ENCODE data around the gene NLRC5.
"Not testable (repeated sequence)": the region's sequence is repeated elsewhere in the genome, so short reads cannot be mapped to it uniquely, and the experiment has no call there.

Gene NLRC5

DNA sequence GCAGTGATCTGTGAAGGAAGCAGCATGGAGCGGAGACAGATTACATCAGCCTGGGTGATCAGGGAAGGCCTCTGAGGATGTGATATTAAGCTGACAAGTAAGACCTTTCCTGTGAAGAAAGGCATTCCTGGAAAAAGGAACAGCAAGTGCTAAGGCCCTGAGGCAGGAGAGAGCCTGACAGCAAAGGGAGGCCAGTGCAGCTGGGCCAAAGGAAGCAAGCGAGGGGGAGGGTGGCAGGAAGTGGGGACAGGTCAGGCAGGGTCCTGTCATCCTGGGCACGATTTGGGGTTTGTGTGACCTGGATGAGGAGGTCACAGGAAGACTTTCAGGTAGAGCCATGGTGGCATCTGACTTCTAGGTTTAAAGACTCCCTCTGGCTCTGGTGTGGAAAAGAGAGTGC, 115.3 kb downstream of the NLRC5 start:
- H3K4me3 Mint-ChIP-seq: no peak overlapping the region
- no peaks in the 10 kb centered on the region for H3K9me3 Mint-ChIP-seq
- peaks cover 5% of the 10 kb centered on the region for H3K4me1 Mint-ChIP-seq
- H3K27ac Mint-ChIP-seq: no peak overlapping the region
- no peaks in the 10 kb centered on the region for H3K36me3 Mint-ChIP-seq (ENCODE audit: low read depth)
- TF ChIP-seq, protein P1, sequence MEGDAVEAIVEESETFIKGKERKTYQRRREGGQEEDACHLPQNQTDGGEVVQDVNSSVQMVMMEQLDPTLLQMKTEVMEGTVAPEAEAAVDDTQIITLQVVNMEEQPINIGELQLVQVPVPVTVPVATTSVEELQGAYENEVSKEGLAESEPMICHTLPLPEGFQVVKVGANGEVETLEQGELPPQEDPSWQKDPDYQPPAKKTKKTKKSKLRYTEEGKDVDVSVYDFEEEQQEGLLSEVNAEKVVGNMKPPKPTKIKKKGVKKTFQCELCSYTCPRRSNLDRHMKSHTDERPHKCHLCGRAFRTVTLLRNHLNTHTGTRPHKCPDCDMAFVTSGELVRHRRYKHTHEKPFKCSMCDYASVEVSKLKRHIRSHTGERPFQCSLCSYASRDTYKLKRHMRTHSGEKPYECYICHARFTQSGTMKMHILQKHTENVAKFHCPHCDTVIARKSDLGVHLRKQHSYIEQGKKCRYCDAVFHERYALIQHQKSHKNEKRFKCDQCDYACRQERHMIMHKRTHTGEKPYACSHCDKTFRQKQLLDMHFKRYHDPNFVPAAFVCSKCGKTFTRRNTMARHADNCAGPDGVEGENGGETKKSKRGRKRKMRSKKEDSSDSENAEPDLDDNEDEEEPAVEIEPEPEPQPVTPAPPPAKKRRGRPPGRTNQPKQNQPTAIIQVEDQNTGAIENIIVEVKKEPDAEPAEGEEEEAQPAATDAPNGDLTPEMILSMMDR (IDR thresholded peaks at IDR 0.05; ENCODE audit: unreplicated experiment in 3 of 3): no peak
- peaks cover 5% of the 10 kb centered on the region for H3K27me3 Mint-ChIP-seq (ENCODE audit: low read depth)

GRCh38 chr16:57105184-57105583, 115.8 kb downstream of the NLRC5 start:
- Mint-ChIP-seq H3K27me3 (ENCODE audit: low read depth) (peaks cover 5% of the 10 kb centered on the region), H3K36me3 (ENCODE audit: low read depth) (no peaks in the 10 kb centered on the region), H3K27ac (no peak overlapping the region), H3K9me3 (no peaks in the 10 kb centered on the region), H3K4me1 (peaks cover 5% of the 10 kb centered on the region), H3K4me3 (no peak overlapping the region)
- TF ChIP-seq, protein P1 (IDR thresholded peaks at IDR 0.05; ENCODE audit: unreplicated experiment in 3 of 3): no peak

- Mint-ChIP-seq H3K9me3 (no peaks in the 10 kb centered on the region), H3K27me3 (ENCODE audit: low read depth) (peaks cover 8% of the 10 kb centered on the region), H3K27ac (no peak overlapping the region), H3K4me3 (no peak overlapping the region), H3K4me1 (peaks cover 5% of the 10 kb centered on the region), H3K36me3 (ENCODE audit: low read depth) (no peaks in the 10 kb centered on the region)
- TF ChIP-seq, protein P1 (IDR thresholded peaks at IDR 0.05; ENCODE audit: unreplicated experiment in 3 of 3): no peak
Measured at GRCh38 chr16:57106767-57107166, 117.4 kb downstream of the NLRC5 start.

GRCh38 chr16:57107321-57107922, 118.1 kb downstream of the NLRC5 start:
- no peak overlapping the region for H3K27ac Mint-ChIP-seq
- TF ChIP-seq, protein P1 (IDR thresholded peaks at IDR 0.05; ENCODE audit: unreplicated experiment in 3 of 3): no peak
- no peaks in the 10 kb centered on the region for H3K9me3 Mint-ChIP-seq
- H3K4me1 Mint-ChIP-seq: peaks cover 5% of the 10 kb centered on the region
- H3K27me3 Mint-ChIP-seq (ENCODE audit: low read depth): peaks cover 8% of the 10 kb centered on the region
- no peaks in the 10 kb centered on the region for H3K36me3 Mint-ChIP-seq (ENCODE audit: low read depth)
- no peak overlapping the region for H3K4me3 Mint-ChIP-seq

GRCh38 chr16:57108432-57108831, 119.1 kb downstream of the NLRC5 start:
- H3K9me3 Mint-ChIP-seq: no peaks in the 10 kb centered on the region
- H3K4me1 Mint-ChIP-seq: peaks cover 5% of the 10 kb centered on the region
- no peaks in the 10 kb centered on the region for H3K36me3 Mint-ChIP-seq (ENCODE audit: low read depth)
- H3K27ac Mint-ChIP-seq: no peak overlapping the region
- no peak overlapping the region for H3K4me3 Mint-ChIP-seq
- TF ChIP-seq, protein P1 (IDR thresholded peaks at IDR 0.05; ENCODE audit: unreplicated experiment in 3 of 3): no peak
- H3K27me3 Mint-ChIP-seq (ENCODE audit: low read depth): peaks cover 8% of the 10 kb centered on the region

DNA sequence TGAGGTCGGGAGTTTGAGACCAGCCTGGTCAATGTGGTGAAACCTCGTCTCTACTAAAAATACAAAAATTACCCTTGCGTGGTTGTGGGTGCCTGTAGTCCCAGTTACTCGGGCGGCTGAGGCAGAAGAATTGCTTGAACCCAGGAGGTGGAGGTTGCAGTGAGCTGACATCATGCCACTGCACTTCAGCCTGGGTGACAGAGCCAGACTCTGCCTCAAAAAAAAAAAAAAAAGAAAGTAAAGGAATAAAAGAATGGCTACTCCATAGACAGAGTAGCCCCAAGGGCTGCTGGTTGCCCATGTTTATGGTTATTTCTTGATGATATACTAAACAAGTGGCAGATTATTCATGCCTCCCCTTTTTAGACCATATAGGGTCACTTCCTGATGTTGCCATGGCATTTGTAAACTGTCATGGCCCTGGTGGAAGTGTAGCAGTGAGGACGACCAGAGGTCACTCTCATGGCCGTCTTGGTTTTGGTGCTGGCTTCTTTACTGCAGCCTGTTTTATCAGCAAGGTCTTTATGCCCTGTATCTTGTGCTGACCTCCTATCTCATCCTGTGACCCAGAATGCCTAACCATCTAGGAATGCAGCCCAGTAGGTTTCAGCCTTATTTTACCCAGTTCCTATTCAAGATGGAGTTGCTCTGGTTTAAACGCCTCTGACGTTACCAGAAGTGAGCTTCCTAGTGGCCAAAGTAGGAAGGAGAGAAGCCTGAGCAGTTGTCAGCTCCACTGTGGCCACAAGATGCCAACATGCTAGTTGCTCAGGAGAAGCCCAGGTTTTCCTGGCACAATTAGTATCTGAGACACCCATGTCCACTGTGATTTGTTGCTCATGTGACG, 120.1 kb downstream of the NLRC5 start:
- not testable (repeated sequence) for H3K36me3 Mint-ChIP-seq (ENCODE audit: low read depth); H3K9me3 Mint-ChIP-seq; H3K27ac Mint-ChIP-seq; H3K4me1 Mint-ChIP-seq; H3K27me3 Mint-ChIP-seq (ENCODE audit: low read depth); H3K4me3 Mint-ChIP-seq
